Mesendoderm (in vitro differentiated cells): Measurements from ENCODE around the gene CEP72.

Source experiments
- DNase-seq: peaks from one replicate; pipeline ENCODE4 v3.0.0; 2013
- H2AK5ac ChIP-seq: 2 replicates; pipeline ENCODE4 v1.6.1; 2013; ENCODE audit warnings: low read length, inconsistent platforms
- H2BK120ac ChIP-seq: 2 replicates; pipeline ENCODE4 v1.6.1; 2013; ENCODE audit warnings: low read depth, mild to moderate bottlenecking, low read length, moderate library complexity, mixed read lengths
- H2BK15ac ChIP-seq: replicated peaks from 2 replicates; pipeline ENCODE4 v1.6.1; 2013; ENCODE audit warnings: low read depth, mild to moderate bottlenecking, moderate library complexity
- H2BK5ac ChIP-seq: 2 replicates; pipeline ENCODE4 v1.6.1; 2013; ENCODE audit warnings: low read length, inconsistent platforms
- H3K18ac ChIP-seq: 2 replicates; pipeline ENCODE4 v1.6.1; 2013; ENCODE audit warnings: mild to moderate bottlenecking, low read length, mixed read lengths
- H3K23ac ChIP-seq: one replicate; pipeline ENCODE4 v1.6.1; 2013; ENCODE audit warnings: low read length
- H3K27ac ChIP-seq: 2 replicates; pipeline ENCODE4 v1.5.1; 2013; ENCODE audit warnings: low read depth, mild to moderate bottlenecking, inconsistent platforms, low read length, moderate library complexity
- H3K27me3 ChIP-seq: 2 replicates; pipeline ENCODE4 v1.6.1; 2013; ENCODE audit warnings: low read length, control low read depth, mild to moderate bottlenecking, inconsistent platforms; ENCODE audit not compliant: insufficient read depth, poor library complexity
- H3K36me3 ChIP-seq: 2 replicates; pipeline ENCODE4 v1.6.1; 2013; ENCODE audit warnings: low read length, inconsistent platforms; ENCODE audit not compliant: control insufficient read depth, insufficient read depth
- H3K4ac ChIP-seq: one replicate; pipeline ENCODE4 v1.6.1; 2013; ENCODE audit warnings: low read depth, mild to moderate bottlenecking, low read length, moderate library complexity
- H3K4me1 ChIP-seq: 2 replicates; pipeline ENCODE4 v1.6.1; 2013; ENCODE audit warnings: low read depth, low read length, inconsistent platforms; ENCODE audit not compliant: control insufficient read depth
- H3K4me2 ChIP-seq: 2 replicates; pipeline ENCODE4 v1.6.1; 2013; ENCODE audit warnings: low read length
- H3K4me3 ChIP-seq: 2 replicates; pipeline ENCODE4 v1.5.1; 2013; ENCODE audit warnings: mild to moderate bottlenecking, low read length
- H3K56ac ChIP-seq: one replicate; pipeline ENCODE4 v1.6.1; 2013; ENCODE audit warnings: low read length
- H3K79me1 ChIP-seq: 2 replicates; pipeline ENCODE4 v1.6.1; 2013; ENCODE audit warnings: low read length, inconsistent platforms
- H3K79me2 ChIP-seq: 2 replicates; pipeline ENCODE4 v1.6.1; 2013; ENCODE audit warnings: mild to moderate bottlenecking, low read length; ENCODE audit not compliant: control insufficient read depth, insufficient read depth
- H3K9ac ChIP-seq: 2 replicates; pipeline ENCODE4 v1.6.1; 2013; ENCODE audit warnings: low read length, inconsistent platforms
- H4K5ac ChIP-seq: one replicate; pipeline ENCODE4 v1.6.1; 2013; ENCODE audit warnings: low read length
- H4K8ac ChIP-seq: one replicate; pipeline ENCODE4 v1.6.1; 2013; ENCODE audit warnings: low read depth, mild to moderate bottlenecking, control low read depth, low read length, moderate library complexity
- WGBS: extraction: QIAGEN DNeasy Blood & Tissue Kit; methylation state at CpG from one replicate; pipeline ENCODE4 v1.1.7; 2013; ENCODE audit warnings: low lambda C conversion rate, missing lambda C conversion rate; ENCODE audit not compliant: insufficient coverage; ENCODE audit errors: extremely low coverage; 5-methylcytosine and 5-hydroxymethylcytosine counted together

CEP72 gene

GRCh38 chr5:666816-667498 lies 54.8 kb downstream of the CEP72 start:
- Histone ChIP-seq H4K5ac (no peak overlapping the region), H3K4ac (no peak overlapping the region), H3K27me3 (no peaks in the 10 kb centered on the region), H4K8ac (no peak overlapping the region), H3K23ac (no peak overlapping the region), H3K27ac (no peak overlapping the region), H3K79me2 (no peaks in the 10 kb centered on the region), H2BK5ac (no peak overlapping the region), H2BK15ac (no peak overlapping the region), H3K9ac (no peak overlapping the region), H3K4me3 (no peak overlapping the region), H3K4me2 (no peak overlapping the region), H3K79me1 (no peaks in the 10 kb centered on the region), H3K4me1 (no peaks in the 10 kb centered on the region), H3K56ac (no peak overlapping the region), H2AK5ac (no peak overlapping the region), H3K18ac (no peak overlapping the region), H2BK120ac (no peak overlapping the region), H3K36me3 (no peaks in the 10 kb centered on the region)
- DNase-seq = no peak
- no CpG with 5 or more reads among the region's 13 CpGs for WGBS

DNA sequence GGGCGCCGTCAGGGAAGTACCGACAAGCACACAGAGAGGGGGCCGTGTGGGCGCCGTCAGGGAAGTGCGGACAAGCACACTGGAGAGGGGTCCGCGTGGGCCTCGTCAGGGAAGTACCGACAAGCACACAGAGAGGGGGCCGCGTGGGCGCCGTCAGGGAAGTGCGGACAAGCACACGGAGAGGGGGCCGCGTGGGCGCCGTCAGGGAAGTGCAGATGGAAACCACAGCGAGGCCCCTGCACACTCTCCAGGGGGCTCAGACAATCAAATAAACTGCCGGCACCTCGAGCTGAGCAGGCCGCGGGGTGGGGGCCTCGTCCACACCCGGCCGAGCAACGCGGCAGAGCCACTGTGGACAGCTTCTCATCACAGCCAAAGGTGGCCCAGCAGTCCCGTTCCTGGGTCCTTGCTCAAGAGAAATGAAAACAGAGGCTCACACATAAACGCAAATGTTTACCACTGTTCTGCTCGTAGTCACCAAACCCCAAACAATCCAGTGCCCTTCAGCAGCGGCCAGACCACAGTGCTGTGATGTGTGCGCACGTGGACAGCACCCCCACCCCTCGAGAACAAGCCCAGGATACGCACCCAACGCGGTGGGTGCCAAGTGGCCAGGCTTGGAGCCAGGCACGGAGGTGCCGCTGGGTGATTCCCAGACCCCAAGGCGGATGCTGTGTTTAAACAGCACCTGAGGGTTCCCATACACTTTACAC lies 56.3 kb downstream of the CEP72 start:
- Histone ChIP-seq H3K27ac (no peak overlapping the region), H3K4me3 (no peak overlapping the region), H3K4me1 (no peaks in the 10 kb centered on the region), H3K18ac (no peak overlapping the region), H3K23ac (no peak overlapping the region), H3K79me1 (no peaks in the 10 kb centered on the region), H3K36me3 (no peaks in the 10 kb centered on the region), H3K56ac (no peak overlapping the region), H4K8ac (no peak overlapping the region), H2BK5ac (no peak overlapping the region), H3K27me3 (no peaks in the 10 kb centered on the region), H3K4ac (no peak overlapping the region), H3K9ac (no peak overlapping the region), H2BK15ac (no peak overlapping the region), H3K4me2 (no peak overlapping the region), H2BK120ac (no peak overlapping the region), H4K5ac (no peak overlapping the region), H3K79me2 (no peaks in the 10 kb centered on the region), H2AK5ac (no peak overlapping the region)
- no CpG with 5 or more reads among the region's 44 CpGs for WGBS
- DNase-seq = no peak

DNA sequence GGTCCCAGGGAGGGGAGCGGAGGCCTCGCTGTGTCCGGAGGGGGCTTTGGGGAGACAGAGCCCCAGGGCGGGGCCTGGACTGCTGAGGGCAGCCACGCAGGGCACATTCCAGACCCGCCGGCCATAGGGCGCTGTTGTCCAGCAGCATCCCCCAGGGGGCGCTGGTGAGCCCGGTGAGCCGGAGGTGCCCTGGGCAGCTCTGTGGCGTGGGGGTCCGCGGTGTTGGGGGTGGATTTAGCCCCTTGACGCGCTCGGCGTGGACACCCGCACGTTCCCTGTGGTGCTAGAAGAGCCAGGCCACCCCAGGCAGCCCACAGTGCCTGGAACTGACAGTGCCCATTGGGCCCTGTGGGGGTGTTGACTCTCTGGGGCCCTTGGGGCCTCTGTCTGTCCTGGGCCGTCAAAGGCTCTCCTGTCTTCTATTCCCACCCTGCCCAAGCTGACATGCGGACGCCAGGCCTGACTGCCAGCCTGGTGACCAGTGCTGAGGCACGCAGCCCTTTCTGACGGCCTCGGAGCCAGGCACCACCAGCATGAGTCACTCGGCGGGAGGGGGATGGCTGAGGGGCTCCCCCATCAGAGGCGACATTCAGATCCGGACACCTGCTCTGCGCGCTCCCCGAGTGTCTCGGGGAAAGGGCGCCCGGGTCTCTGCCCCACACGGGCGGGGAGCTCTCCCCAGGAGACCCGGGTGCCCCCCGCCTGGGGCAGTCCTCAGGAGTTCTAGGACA lies 57.1 kb downstream of the CEP72 start:
- Histone ChIP-seq H2BK15ac (no peak overlapping the region), H3K23ac (no peak overlapping the region), H3K79me2 (no peaks in the 10 kb centered on the region), H3K4me1 (no peaks in the 10 kb centered on the region), H3K4me2 (no peak overlapping the region), H2BK5ac (no peak overlapping the region), H3K9ac (no peak overlapping the region), H3K27ac (no peak overlapping the region), H3K36me3 (no peaks in the 10 kb centered on the region), H3K56ac (no peak overlapping the region), H2BK120ac (no peak overlapping the region), H3K4ac (no peak overlapping the region), H2AK5ac (no peak overlapping the region), H4K8ac (no peak overlapping the region), H3K27me3 (no peaks in the 10 kb centered on the region), H3K79me1 (no peaks in the 10 kb centered on the region), H3K4me3 (no peak overlapping the region), H3K18ac (no peak overlapping the region), H4K5ac (no peak overlapping the region)
- peak; percentile 49 for DNase-seq
- no CpG with 5 or more reads among the region's 40 CpGs for WGBS

DNA sequence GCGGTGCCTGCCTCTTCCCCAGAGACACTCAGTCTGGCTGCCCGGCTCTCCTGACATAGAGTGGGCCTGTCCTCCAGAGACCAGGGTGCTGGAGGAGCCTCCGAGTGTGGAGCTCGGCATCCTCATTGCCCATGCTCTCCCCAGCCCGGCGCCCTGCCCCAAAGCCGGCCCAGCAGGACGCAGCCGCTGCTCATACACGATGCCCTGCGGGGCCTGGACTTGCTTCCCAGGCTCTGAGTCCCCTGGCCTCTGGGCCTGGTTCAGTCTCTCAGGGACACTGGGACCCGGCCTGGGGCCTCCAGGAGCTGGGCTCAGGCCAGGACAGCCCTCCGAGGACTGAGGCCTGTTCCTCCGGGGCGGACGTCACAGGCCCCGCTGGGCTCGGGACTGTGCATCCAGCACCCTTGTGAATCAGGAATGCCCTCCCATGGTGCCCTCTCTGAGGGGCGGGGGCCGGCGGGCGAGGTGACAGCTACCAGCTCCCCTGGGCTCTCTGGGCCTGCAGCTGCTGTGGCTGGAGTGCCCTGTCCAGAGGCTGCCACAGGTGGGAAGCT lies 57.8 kb downstream of the CEP72 start:
- DNase-seq = no peak
- Histone ChIP-seq H3K18ac (no peak overlapping the region), H3K27me3 (no peaks in the 10 kb centered on the region), H2AK5ac (no peak overlapping the region), H3K4me2 (no peak overlapping the region), H4K8ac (no peak overlapping the region), H3K36me3 (no peaks in the 10 kb centered on the region), H3K4me3 (no peak overlapping the region), H3K27ac (no peak overlapping the region), H4K5ac (no peak overlapping the region), H3K56ac (no peak overlapping the region), H3K79me2 (no peaks in the 10 kb centered on the region), H2BK15ac (no peak overlapping the region), H2BK120ac (no peak overlapping the region), H3K79me1 (no peaks in the 10 kb centered on the region), H3K4me1 (no peaks in the 10 kb centered on the region), H3K9ac (no peak overlapping the region), H2BK5ac (no peak overlapping the region), H3K4ac (no peak overlapping the region), H3K23ac (no peak overlapping the region)
- WGBS = no CpG with 5 or more reads among the region's 22 CpGs

GRCh38 chr5:670396-671270 lies 58.5 kb downstream of the CEP72 start:
- no peak overlapping the region for H3K18ac ChIP-seq
- H3K27me3 ChIP-seq = no peaks in the 10 kb centered on the region
- H3K9ac ChIP-seq = no peak overlapping the region
- H4K5ac ChIP-seq = no peak overlapping the region
- no peak for DNase-seq
- H3K56ac ChIP-seq = no peak overlapping the region
- no peaks in the 10 kb centered on the region for H3K36me3 ChIP-seq
- no peak overlapping the region for H2BK120ac ChIP-seq
- no peaks in the 10 kb centered on the region for H3K4me1 ChIP-seq
- no peak overlapping the region for H2AK5ac ChIP-seq
- H4K8ac ChIP-seq = no peak overlapping the region
- no peak overlapping the region for H3K4me3 ChIP-seq
- WGBS = no CpG with 5 or more reads among the region's 33 CpGs
- H3K23ac ChIP-seq = no peak overlapping the region
- no peaks in the 10 kb centered on the region for H3K79me1 ChIP-seq
- no peak overlapping the region for H3K4ac ChIP-seq
- no peak overlapping the region for H2BK5ac ChIP-seq
- H3K27ac ChIP-seq = no peak overlapping the region
- H2BK15ac ChIP-seq = no peak overlapping the region
- H3K4me2 ChIP-seq = no peak overlapping the region
- H3K79me2 ChIP-seq = no peaks in the 10 kb centered on the region
